Spleen (tissue), 11 donors: ENCODE data around the gene TBC1D30. TPM values are rescaled to one million over a fixed set of nuclear protein-coding genes. Genes with fewer than 3 reads are reported as not detected.

Source experiments
- DNase-seq: peaks from one replicate; pipeline ENCODE4 v3.0.0-alpha.2; 2020
- H3K27ac ChIP-seq, 8 donors: fragments of 200-600 bp; sonication (generic) in 7 of 8; 1 replicate in 4 of 8; 2 replicates in 4 of 8; pipeline versions ENCODE4 v1.5.0 to v1.8.0; 2016 to 2021; ENCODE audit warnings: inconsistent platforms in 4 of 8, mild to moderate bottlenecking in 4 of 8, moderate library complexity in 1 of 8
- H3K27me3 ChIP-seq, 7 donors: fragments of 200-600 bp; sonication (generic) in 6 of 7; replicated peaks in 1 of 7; 1 replicate in 4 of 7; 2 replicates in 3 of 7; pipeline versions ENCODE4 v1.5.0 to v1.8.0; 2016 to 2021; ENCODE audit warnings: inconsistent platforms in 3 of 7, mild to moderate bottlenecking in 1 of 7
- H3K36me3 ChIP-seq, 6 donors: fragments of 200-600 bp; sonication (generic) in 5 of 6; 1 replicate in 4 of 6; 2 replicates in 2 of 6; pipeline versions ENCODE4 v1.5.0 to v1.8.0; 2016 to 2021; ENCODE audit warnings: inconsistent platforms in 2 of 6
- H3K4me1 ChIP-seq, 6 donors: fragments of 200-600 bp; sonication (generic) in 5 of 6; 1 replicate in 3 of 6; 2 replicates in 3 of 6; pipeline versions ENCODE4 v1.5.0 to v1.8.0; 2016 to 2021; ENCODE audit warnings: inconsistent platforms in 3 of 6
- H3K4me3 ChIP-seq, 8 donors: fragments of 200-600 bp; sonication (generic) in 7 of 8; 1 replicate in 4 of 8; 2 replicates in 4 of 8; pipeline versions ENCODE4 v1.5.0 to v1.8.0; 2016 to 2021; ENCODE audit warnings: inconsistent platforms in 4 of 8, mild to moderate bottlenecking in 4 of 8, moderate library complexity in 2 of 8
- H3K9me3 ChIP-seq, 8 donors: fragments of 200-600 bp; sonication (generic) in 7 of 8; 1 replicate in 4 of 8; 2 replicates in 4 of 8; pipeline versions ENCODE4 v1.5.0 to v1.8.0; 2016 to 2021; ENCODE audit warnings: inconsistent platforms in 4 of 8
- CTCF ChIP-seq, 11 experiments: fragments of 200-600 bp in 7 of 11; fragments of 450-650 bp in 4 of 11; sonication (generic) in 4 of 11; IDR thresholded peaks in 8 of 11; conservative IDR thresholded peaks in 3 of 11; 1 replicate in 7 of 11; 2 replicates in 4 of 11; pipeline versions ENCODE4 v1.4.0 to v1.8.0; 2016 to 2021; ENCODE audit warnings: antibody characterized with exemption in 11 of 11, inconsistent platforms in 4 of 11, mild to moderate bottlenecking in 1 of 11
- POLR2A ChIP-seq, 3 donors: fragments of 450-650 bp; IDR thresholded peaks; one replicate each; pipeline ENCODE4 v1.5.1; 2017; ENCODE audit warnings: antibody characterized with exemption in 3 of 3, mild to moderate bottlenecking in 1 of 3
- POLR2AphosphoS5 ChIP-seq, 3 donors: sonication (generic); formaldehyde crosslinking; IDR thresholded peaks; one replicate each; pipeline ENCODE4 v1.5.1; 2017; ENCODE audit warnings: antibody characterized with exemption in 3 of 3
- WGBS, 5 donors: extraction: QIAGEN DNeasy Blood & Tissue Kit in 3 of 5; methylation state at CpG; one replicate each; pipeline versions ENCODE4 v1.1.5 to v1.1.7; 2013 to 2018; 5-methylcytosine and 5-hydroxymethylcytosine counted together
- intact Hi-C: fragments of 100-400 bp; cut with DNase I; formaldehyde crosslinking; loops from one replicate; pipeline ENCODE4 v1.15.0; 2023; ENCODE audit warnings: low total_unique reads
- polyA plus RNA-seq, 3 donors: library from polyadenylated mRNA; stranded (reverse); fragments of 200-250 nt; gene quantifications; one replicate each; pipeline ENCODE4 v1.2.1, GENCODE V29; 2013
- total RNA-seq, 7 donors: library from RNA; depleted of rRNA in 3 of 7; stranded (reverse); fragments of >200 nt in 3 of 7; fragmentation: NEBNext Ultra II Directional in 4 of 7; extraction: Animal tissue kit (Norgen Biotek cat#: 25700) in 4 of 7; gene quantifications; one replicate each; pipeline versions ENCODE4 v1.1.0 to v1.2.1, GENCODE V29; 2016 to 2021
- donor health status: healthy with polysubstance abuse.
- donor health status: DM: no; HTN: no; CAD: no; lungs with moderate emphysema.
- donor health status: DM: no; HTN: no; CAD: no.
- donor health status: Bipolar disorder and iron deficiency.
- donor health status: healthy.
- donor health status: DM: no; HTN: no; CAD: no.
- donor health status: DM: yes; HTN: yes; CAD: no.

The TBC1D30 gene
- total and polyA plus RNA-seq, 10 donors, result 1.3 to 15.7 (median 8.4) TPM

GRCh38 chr12:64915242-64915641, 90.8 kb downstream of the TBC1D30 start:
- TF ChIP-seq CTCF (IDR thresholded peaks at IDR 0.05 in 8 of 11, conservative IDR thresholded peaks at IDR 0.05 in 3 of 11) (no peak), POLR2AphosphoS5 (IDR thresholded peaks at IDR 0.05) (no peak), POLR2A (IDR thresholded peaks at IDR 0.05) (no peak)
- H3K36me3 ChIP-seq, result no peaks in the 10 kb centered on the region
- H3K4me1 ChIP-seq, result no peaks in the 10 kb centered on the region
- no peak for DNase-seq
- no peak overlapping the region for H3K4me3 ChIP-seq
- H3K27ac ChIP-seq, result no peak overlapping the region
- intact Hi-C loops, result no loop called here
- 83 to 96% (median 88%) methylated on average over 3 of the region's 3 CpGs for WGBS, 5 donors
- no peaks in the 10 kb centered on the region for H3K9me3 ChIP-seq
- peaks cover 0 to 7% (median 0%) of the 10 kb centered on the region in 7 donors for H3K27me3 ChIP-seq

GRCh38 chr12:64916411-64917261, 92.2 kb downstream of the TBC1D30 start:
- Histone ChIP-seq H3K27me3 (peaks cover 0 to 7% (median 0%) of the 10 kb centered on the region in 7 donors), H3K4me1 (no peaks in the 10 kb centered on the region), H3K36me3 (no peaks in the 10 kb centered on the region), H3K27ac (no peak overlapping the region), H3K4me3 (no peak overlapping the region), H3K9me3 (no peaks in the 10 kb centered on the region)
- no peak for DNase-seq
- WGBS, 5 donors, result 54 to 86% (median 76%) methylated on average over 1 of the region's 1 CpG
- intact Hi-C loops, result no loop called here
- TF ChIP-seq CTCF (IDR thresholded peaks at IDR 0.05 in 8 of 11, conservative IDR thresholded peaks at IDR 0.05 in 3 of 11), result no peak
- no peak for TF ChIP-seq POLR2AphosphoS5 (IDR thresholded peaks at IDR 0.05)

- H3K27ac ChIP-seq, result no peak overlapping the region
- H3K27me3 ChIP-seq, result peaks cover 0 to 5% (median 0%) of the 10 kb centered on the region in 7 donors
- no peak for TF ChIP-seq POLR2A (IDR thresholded peaks at IDR 0.05)
- TF ChIP-seq POLR2AphosphoS5 (IDR thresholded peaks at IDR 0.05), result no peak
- TF ChIP-seq CTCF (IDR thresholded peaks at IDR 0.05 in 8 of 11, conservative IDR thresholded peaks at IDR 0.05 in 3 of 11), result no peak
- no peaks in the 10 kb centered on the region for H3K4me1 ChIP-seq
- no peaks in the 10 kb centered on the region for H3K36me3 ChIP-seq
- no peaks in the 10 kb centered on the region for H3K9me3 ChIP-seq
- H3K4me3 ChIP-seq, result no peak overlapping the region
- intact Hi-C loops, result no loop called here
- 89 to 99% (median 95%) methylated on average over 2 of the region's 2 CpGs for WGBS, 5 donors
- no peak for DNase-seq
Measured at GRCh38 chr12:64918344-64918743, 93.9 kb downstream of the TBC1D30 start.

GRCh38 chr12:64918801-64919200, 94.4 kb downstream of the TBC1D30 start:
- intact Hi-C loops, result no loop called here
- H3K27ac ChIP-seq, result no peak overlapping the region
- no peaks in the 10 kb centered on the region for H3K4me1 ChIP-seq
- TF ChIP-seq CTCF (IDR thresholded peaks at IDR 0.05 in 8 of 11, conservative IDR thresholded peaks at IDR 0.05 in 3 of 11) (no peak), POLR2A (IDR thresholded peaks at IDR 0.05) (no peak), POLR2AphosphoS5 (IDR thresholded peaks at IDR 0.05) (no peak)
- 84 to 94% (median 88%) methylated on average over 2 of the region's 2 CpGs for WGBS, 5 donors
- H3K4me3 ChIP-seq, result no peak overlapping the region
- H3K36me3 ChIP-seq, result no peaks in the 10 kb centered on the region
- no peaks in the 10 kb centered on the region for H3K9me3 ChIP-seq
- peaks cover 0 to 5% (median 0%) of the 10 kb centered on the region in 7 donors for H3K27me3 ChIP-seq
- no peak for DNase-seq
